COLO829 (cell line): ENCODE data around the gene SHISA7.
"Not testable (repeated sequence)": the region's sequence is repeated elsewhere in the genome, so short reads cannot be mapped to it uniquely, and the experiment has no call there.

Experiments used
- DNase-seq: peaks from one replicate; pipeline ENCODE4 v3.0.0; 2012; ENCODE audit warnings: low spot score

Gene SHISA7

GRCh38 chr19:55446060-55446459 is 3.0 kb upstream of the SHISA7 start:
- DNase-seq, result no peak

- DNase-seq, result no peak
Measured at GRCh38 chr19:55444646-55445045, 1.5 kb upstream of the SHISA7 start.

- no peak for DNase-seq
Measured at GRCh38 chr19:55443824-55444480, 852 bp upstream of the SHISA7 start.

DNA sequence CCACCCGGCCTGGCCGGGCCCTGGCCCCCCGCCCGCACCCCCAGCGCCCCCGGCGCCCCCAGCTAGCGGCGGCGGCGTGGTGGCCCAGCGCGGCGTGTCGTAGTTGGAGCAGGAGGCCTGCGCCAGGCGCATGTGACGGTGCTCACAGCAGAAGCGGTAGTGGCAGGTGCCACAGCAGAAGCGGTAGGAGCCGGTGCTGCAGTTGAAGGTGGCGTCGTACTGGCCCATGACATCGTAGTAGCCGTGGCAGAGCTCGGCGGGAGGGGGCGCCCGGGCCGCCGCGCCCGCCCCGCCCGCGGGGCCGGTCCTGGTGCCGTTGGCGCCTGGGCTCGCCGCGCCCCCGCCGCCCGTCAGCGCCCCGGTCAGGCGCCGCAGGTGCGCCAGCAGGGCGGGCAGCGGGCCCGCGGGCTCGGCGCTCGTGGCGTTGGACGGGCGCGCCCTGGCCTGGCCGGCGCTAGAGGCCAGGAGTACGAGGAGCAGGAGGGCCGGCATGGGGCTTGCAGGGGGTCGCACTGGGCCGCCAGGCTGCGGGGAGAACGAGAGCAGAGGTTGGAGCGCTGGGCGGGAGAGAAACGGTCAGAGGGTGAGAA is 633 bp downstream of the SHISA7 start:
- no peak for DNase-seq

DNA sequence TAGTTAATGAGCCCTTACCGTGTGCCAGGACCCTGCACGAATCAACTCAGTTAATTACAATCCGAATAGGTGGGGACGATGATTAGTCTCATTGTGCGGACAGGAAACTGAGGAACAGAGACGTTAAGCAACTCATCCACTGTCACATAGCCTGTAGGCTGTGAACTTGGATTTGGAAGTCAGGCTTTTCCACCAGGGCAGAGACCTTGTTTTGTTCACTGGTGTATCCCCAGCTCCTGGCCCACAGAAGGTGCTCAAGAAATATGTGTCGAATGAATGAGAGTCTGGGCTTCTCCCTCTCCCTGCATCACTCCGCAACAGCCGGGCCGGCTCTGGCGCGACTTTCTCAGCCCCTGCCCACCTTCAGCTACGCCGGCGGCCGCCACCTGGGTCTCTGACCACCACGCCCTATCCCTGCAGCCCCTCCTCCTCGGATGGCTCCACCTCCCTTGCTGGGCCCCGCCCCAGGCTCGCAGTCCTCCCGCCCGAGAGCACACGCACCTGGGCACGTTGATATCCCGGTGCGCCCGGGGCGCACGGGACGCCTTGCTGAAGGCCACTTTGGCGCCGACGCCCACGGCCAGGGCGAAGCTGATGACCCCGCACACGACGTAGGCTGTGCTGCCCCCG is 1.3 kb downstream of the SHISA7 start:
- no peak for DNase-seq

GRCh38 chr19:55441319-55441691 is 1.8 kb downstream of the SHISA7 start:
- no peak for DNase-seq

DNA sequence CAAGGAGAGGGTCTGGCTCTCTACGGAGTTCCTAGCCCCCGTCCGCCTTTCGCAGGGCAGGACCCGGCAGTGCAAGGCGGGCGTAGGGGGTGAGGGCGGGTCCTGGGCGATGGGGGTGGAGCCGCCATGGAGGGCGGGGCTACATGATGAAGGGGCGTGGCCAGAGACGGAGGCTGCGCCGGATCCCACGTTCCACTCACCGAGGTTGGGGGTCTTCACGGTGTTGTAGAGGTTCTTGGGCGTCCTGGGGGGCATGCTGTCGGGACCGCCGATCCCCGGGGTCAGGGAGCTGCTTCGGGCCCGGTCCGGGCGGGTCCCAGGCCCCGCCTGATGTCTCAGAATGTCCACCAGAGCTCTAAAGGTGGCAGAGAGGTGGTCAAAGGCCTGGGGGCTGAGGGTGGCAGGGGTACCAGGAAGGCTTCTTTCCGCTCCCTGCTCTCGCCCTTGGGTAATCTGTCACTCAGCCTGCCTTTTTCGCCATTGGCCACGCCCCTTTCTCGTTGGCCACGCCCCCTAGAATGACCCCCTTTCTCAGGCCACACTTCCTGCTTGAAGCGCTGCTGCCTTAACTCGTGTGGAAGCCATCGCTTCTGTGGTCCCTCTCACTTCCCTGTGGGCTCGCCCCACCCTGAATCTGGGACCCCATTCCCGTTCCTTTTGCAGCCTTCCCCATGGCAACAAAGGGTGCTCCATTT is 2.5 kb downstream of the SHISA7 start:
- DNase-seq, result peak; percentile 53

DNA sequence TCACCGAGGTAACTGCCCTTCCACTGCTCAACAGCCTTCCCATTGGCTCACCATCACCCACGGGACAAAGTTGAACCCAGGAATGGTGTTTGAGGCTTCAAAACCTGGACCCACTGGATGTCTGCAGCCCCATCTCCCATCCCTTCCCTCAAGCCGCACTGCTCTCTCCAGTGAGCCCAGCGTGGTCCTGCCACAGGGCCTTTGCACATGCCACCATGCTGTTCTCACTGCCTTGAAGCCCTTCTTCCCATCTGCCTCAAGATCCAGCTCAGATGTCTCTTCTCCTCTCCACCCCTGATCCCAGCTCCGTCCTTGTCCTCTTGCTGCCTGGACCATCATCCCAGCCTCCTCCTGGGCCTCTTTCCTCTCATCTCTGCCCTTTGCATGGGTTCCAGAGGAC is 4.0 kb downstream of the SHISA7 start:
- no peak for DNase-seq

GRCh38 chr19:55437410-55437809 is 5.7 kb downstream of the SHISA7 start:
- peak; percentile 77 for DNase-seq

- DNase-seq, result no peak
Measured at GRCh38 chr19:55436847-55437246, 6.3 kb downstream of the SHISA7 start.

DNA sequence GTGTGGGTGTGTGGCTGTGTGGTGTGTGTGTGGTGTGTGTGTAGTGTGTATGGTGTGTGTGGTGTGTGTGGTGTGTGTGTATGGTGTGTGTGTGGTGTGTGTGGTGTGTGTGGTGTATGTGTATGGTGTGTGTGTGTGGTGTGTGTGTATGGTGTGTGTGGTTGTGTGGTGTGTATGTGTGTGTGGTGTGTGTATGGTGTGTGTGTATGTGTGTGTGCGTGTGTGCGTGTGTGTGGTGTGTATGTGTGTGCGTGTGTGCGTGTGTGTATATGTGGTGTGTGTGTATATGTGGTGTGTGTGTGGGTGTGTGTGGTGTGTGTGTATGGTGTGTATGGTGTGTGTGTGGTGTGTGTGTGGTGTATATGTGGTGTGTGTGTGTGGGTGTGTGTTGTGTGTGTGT is 8.1 kb downstream of the SHISA7 start:
- DNase-seq, result no peak

- DNase-seq, result no peak
Measured at GRCh38 chr19:55434356-55434919, 8.7 kb downstream of the SHISA7 start.

DNA sequence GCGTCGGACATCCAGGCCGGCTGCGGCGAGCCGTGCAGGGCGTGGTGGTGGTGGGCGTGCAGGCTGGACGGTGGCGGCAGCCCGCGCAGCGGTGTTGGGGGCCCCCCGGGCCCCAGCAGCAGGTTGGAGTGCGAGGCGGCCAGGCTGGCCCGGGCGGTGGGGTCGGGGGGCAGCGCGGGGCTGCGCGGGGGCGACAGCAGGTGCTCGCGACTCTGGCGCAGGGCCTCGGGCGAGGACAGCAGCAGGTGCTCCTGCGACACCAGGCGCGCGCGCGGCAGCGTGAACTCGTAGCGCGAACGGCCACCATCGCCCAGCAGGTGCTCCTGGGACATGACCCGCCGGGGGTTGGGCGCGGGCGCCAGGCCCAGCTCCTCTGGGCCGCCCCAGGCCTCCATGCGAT is 9.8 kb downstream of the SHISA7 start:
- no peak for DNase-seq

- no peak for DNase-seq
Measured at GRCh38 chr19:55432241-55432959, 10.7 kb downstream of the SHISA7 start.

DNA sequence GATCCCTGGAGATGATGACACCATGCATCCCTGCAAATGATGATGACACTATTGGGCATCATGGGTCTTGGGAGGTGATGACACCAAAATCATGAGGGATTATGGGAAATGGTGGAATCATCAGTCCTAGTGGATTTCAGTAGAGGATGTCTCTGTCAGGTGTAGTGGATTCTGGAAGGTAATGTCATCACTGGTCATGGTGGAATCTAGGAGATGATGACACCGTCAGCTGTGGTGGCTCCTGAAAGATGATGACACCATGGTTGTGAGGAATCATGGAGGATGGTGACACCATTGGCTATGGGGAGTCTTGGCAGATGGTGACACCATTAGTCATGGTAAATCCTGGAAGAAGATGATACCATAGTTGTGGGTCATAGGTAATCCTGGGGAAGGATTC is 11.9 kb downstream of the SHISA7 start:
- DNase-seq, result no peak

DNA sequence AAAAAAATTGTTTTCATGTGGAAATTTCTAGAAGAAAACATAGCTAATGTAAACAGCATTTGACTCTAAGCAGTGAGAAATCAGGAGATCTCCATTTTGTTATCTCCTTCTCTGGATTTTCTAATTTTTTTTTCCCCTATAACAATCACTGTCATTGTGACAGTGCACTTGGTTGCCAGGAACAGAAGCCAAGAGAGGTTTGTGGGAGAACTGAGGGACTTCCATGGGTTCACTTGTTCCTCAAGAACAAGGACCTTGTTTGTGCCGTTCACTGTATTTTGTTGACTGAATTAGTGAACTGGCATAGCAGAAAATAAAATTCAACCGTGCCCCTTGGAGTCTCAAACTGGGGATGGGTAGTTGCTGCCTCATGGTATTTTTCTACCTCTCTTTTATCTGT is 17.1 kb downstream of the SHISA7 start:
- DNase-seq, result peak; percentile 88

DNA sequence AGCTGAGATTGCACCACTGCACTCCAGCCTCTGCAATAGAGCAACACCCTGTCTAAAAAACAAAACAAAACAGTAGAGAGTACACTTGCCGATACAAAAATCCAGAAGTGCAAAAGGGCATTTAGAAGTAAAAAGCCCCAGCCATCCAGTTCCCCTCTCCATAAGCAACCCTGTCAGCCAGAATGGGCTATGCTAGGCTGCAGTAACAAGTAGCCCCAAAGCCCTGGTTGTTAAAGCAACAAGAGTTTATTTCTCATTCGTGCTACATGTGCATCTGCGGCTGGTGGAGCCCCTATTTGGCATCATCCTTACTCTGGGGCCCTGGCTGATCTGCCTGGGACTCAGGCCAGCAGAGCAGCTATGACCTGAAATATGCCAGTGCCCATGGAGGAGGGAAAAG is 18.6 kb downstream of the SHISA7 start:
- no peak for DNase-seq

DNA sequence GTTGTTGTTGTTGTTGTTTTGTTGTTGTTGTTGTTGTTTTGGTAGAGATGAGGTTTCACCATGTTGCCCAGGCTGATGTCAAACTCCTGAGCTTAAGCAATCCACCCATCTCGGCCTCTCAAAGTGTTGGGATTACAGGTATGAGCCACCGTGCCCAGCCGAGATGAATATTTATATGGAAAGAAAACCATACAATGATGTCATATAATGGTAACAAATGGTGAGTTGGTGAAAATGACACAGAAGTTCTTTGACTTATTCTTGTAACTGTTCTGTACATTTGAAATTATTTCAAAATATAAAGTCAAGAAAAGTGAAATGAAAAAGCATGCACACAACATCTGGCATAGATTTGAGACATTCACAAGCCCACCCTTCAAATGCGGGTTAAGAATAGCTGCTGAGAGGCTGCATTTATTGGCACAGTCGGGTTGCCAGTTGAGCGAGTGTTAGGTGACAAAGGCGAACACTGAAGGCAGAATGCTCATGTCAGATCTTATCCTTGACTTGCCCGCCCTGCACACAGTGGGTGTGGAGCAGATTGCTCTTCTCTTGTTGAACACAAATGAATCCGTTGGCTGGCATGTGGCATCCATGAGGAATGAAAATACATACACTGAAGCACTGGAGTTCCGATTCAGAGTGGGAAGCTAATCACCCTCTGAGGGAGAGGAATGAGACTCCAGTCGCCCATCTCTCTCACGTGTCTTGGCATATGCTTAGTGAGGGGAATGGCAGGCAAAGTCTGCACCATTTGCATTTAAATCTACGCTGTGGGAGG is 19.7 kb downstream of the SHISA7 start:
- DNase-seq, result no peak

- not testable (repeated sequence) for DNase-seq
Measured at GRCh38 chr19:55421281-55421680, 21.8 kb downstream of the SHISA7 start.

- DNase-seq, result no peak
Measured at GRCh38 chr19:55419624-55420236, 23.4 kb downstream of the SHISA7 start.

- no peak for DNase-seq
Measured at GRCh38 chr19:55419103-55419502, 24.0 kb downstream of the SHISA7 start.
